Activated T-helper 2 cell treated with anti-CD3 and anti-CD28 coated beads, Interferon-gamma antibody, Interleukin-2, Interleukin-4, amounts not matched to agents 10 μg/mL and 5 μg/mL and 100 μg/mL, durations not matched to agents 14 hours and 24 hours and 36 hours (primary cell): ENCODE measurements around the gene HNRNPH2. TPM values are rescaled to one million over a fixed set of nuclear protein-coding genes. Genes with fewer than 3 reads are reported as not detected.

Experiments
- DNase-seq: peaks from one replicate; pipeline ENCODE4 v3.0.0; 2021; ENCODE audit warnings: low spot score
- H3K27ac Mint-ChIP-seq: one replicate; pipeline ENCODE4 v1.8.0; 2021; ENCODE audit warnings: mixed read lengths
- H3K27me3 Mint-ChIP-seq: one replicate; pipeline ENCODE4 v1.8.0; 2021; ENCODE audit warnings: low read depth, mixed read lengths
- H3K36me3 Mint-ChIP-seq: one replicate; pipeline ENCODE4 v1.8.0; 2021; ENCODE audit warnings: low read depth, mixed read lengths
- H3K4me1 Mint-ChIP-seq: one replicate; pipeline ENCODE4 v1.8.0; 2021; ENCODE audit warnings: low read depth, mixed read lengths
- H3K4me3 Mint-ChIP-seq: one replicate; pipeline ENCODE4 v1.8.0; 2021; ENCODE audit warnings: low read depth, mild to moderate bottlenecking, moderate library complexity, mixed read lengths
- H3K9me3 Mint-ChIP-seq: one replicate; pipeline ENCODE4 v1.8.0; 2021; ENCODE audit warnings: mixed read lengths
- intact Hi-C: fragments of 100-400 bp; cut with micrococcal nuclease; formaldehyde crosslinking; loops from one replicate; pipeline ENCODE4 v1.15.1; 2023
- total RNA-seq: library from RNA; stranded (reverse); gene quantifications from 2 replicates; pipeline ENCODE4 v1.2.3, GENCODE V29; 2022

HNRNPH2 gene
- total RNA-seq, 1 donor from 2014 or later, result 17.5 TPM

- H3K4me3 Mint-ChIP-seq, result no peak overlapping the region
- DNase-seq, result no peak
- H3K27me3 Mint-ChIP-seq, result no peaks in the 10 kb centered on the region
- H3K4me1 Mint-ChIP-seq, result peaks cover 2% of the 10 kb centered on the region
- H3K27ac Mint-ChIP-seq, result no peak overlapping the region
- H3K9me3 Mint-ChIP-seq, result no peaks in the 10 kb centered on the region
- intact Hi-C loops, result no loop called here
- peaks cover 13% of the 10 kb centered on the region for H3K36me3 Mint-ChIP-seq
Observed at GRCh38 chrX:101442085-101442484, 34.1 kb downstream of the HNRNPH2 start.

- no peak overlapping the region for H3K4me3 Mint-ChIP-seq
- no peak for DNase-seq
- peaks cover 10% of the 10 kb centered on the region for H3K4me1 Mint-ChIP-seq
- intact Hi-C loops, result no loop called here
- H3K27ac Mint-ChIP-seq, result no peak overlapping the region
- H3K9me3 Mint-ChIP-seq, result peaks cover 6% of the 10 kb centered on the region
- peaks cover 9% of the 10 kb centered on the region for H3K36me3 Mint-ChIP-seq
- H3K27me3 Mint-ChIP-seq, result no peaks in the 10 kb centered on the region
Observed at GRCh38 chrX:101449279-101449678, 41.3 kb downstream of the HNRNPH2 start.

DNA sequence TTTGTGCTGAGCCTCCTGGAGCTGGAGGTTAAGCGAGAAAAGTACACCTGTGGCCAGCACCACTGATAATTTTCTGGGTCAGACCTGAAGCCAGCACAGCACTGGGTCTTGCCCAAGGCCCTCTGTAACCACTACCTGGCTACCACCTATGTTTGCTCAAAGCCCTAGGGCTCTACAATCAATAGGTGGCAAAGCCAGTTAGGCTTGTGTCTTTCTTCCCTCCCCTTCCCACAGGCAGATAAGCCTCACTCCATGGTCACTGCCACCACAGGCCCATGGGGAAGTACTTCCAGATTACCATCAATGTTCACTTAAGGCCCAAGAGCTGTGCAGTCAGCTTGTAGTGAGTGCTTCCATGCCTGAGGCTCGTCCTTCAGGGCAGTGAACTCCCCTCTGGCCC, 42.1 kb downstream of the HNRNPH2 start:
- peaks cover 6% of the 10 kb centered on the region for H3K9me3 Mint-ChIP-seq
- H3K4me3 Mint-ChIP-seq, result no peak overlapping the region
- H3K27me3 Mint-ChIP-seq, result no peaks in the 10 kb centered on the region
- DNase-seq, result no peak
- H3K4me1 Mint-ChIP-seq, result peaks cover 10% of the 10 kb centered on the region
- H3K36me3 Mint-ChIP-seq, result peaks cover 9% of the 10 kb centered on the region
- H3K27ac Mint-ChIP-seq, result no peak overlapping the region
- intact Hi-C loops, result no loop called here

DNA sequence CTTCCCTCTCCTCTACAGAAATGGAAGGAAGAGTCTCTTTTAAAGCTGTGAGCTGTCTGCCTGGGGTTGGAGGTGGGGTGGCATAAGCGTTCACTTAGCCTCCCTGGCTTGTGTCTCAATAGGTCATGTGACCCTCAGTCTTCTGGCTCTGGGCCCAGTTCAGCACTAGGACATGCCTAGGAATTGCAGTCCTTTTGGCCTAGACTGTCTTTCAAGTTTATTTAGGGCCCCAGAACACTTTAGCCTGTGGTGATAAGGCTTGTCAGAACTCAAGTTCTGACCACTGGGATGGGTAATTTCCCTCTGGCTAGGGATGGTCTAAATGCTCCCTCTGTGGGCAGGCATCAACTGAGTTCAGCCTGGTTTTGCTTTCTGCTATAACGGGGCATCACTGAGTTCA, 42.9 kb downstream of the HNRNPH2 start:
- Mint-ChIP-seq H3K27me3 (no peaks in the 10 kb centered on the region), H3K9me3 (peaks cover 6% of the 10 kb centered on the region), H3K36me3 (peaks cover 9% of the 10 kb centered on the region), H3K4me1 (peaks cover 10% of the 10 kb centered on the region), H3K4me3 (no peak overlapping the region), H3K27ac (no peak overlapping the region)
- intact Hi-C loops, result no loop called here
- DNase-seq, result no peak

DNA sequence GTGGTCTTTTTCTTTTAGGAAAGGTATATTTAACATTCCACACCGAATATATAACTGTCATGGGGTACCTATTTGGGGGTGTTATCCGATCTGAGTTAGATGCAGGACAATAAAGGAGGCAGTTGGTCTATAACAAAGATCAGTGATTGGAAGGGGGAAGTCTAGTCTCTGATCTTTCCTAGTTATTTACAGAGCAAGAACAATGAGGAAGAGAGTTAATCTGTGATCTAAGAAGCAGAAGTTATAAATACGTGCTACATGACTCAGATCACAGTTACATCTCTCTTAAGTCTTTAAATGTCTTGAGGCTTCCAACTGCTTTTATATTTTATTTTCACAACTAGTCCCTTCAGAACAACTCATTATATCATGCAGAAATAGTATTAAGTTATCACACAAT, 44.0 kb downstream of the HNRNPH2 start:
- DNase-seq, result no peak
- H3K4me1 Mint-ChIP-seq, result peaks cover 8% of the 10 kb centered on the region
- H3K27ac Mint-ChIP-seq, result no peak overlapping the region
- intact Hi-C loops, result no loop called here
- H3K36me3 Mint-ChIP-seq, result peaks cover 7% of the 10 kb centered on the region
- H3K9me3 Mint-ChIP-seq, result peaks cover 6% of the 10 kb centered on the region
- H3K4me3 Mint-ChIP-seq, result no peak overlapping the region
- no peaks in the 10 kb centered on the region for H3K27me3 Mint-ChIP-seq

DNA sequence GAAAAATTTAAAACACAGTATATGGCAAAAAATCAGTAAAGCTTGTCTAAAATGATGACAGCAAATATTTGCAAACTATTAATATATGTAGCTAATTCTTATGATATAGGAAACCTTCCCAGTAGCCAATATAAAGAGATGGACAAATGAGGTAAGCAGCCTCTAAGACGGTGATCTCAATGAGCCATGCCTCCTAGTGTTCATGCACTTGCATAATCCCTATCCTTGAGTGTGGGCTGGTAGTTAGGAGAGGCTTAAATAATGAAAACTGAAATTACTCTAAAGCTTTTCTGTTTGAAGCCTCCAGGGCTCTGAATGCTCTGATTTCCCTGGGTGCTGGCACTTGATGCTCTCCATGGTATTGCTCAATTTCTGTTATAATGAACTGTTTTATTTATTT, 52.6 kb downstream of the HNRNPH2 start:
- no peak overlapping the region for H3K27ac Mint-ChIP-seq
- H3K9me3 Mint-ChIP-seq, result no peaks in the 10 kb centered on the region
- no peak overlapping the region for H3K4me3 Mint-ChIP-seq
- intact Hi-C loops, result no loop called here
- H3K27me3 Mint-ChIP-seq, result no peaks in the 10 kb centered on the region
- no peaks in the 10 kb centered on the region for H3K4me1 Mint-ChIP-seq
- H3K36me3 Mint-ChIP-seq, result no peaks in the 10 kb centered on the region
- DNase-seq, result no peak

GRCh38 chrX:101462892-101463291, 54.9 kb downstream of the HNRNPH2 start:
- no peaks in the 10 kb centered on the region for H3K9me3 Mint-ChIP-seq
- no peak overlapping the region for H3K4me3 Mint-ChIP-seq
- no peaks in the 10 kb centered on the region for H3K4me1 Mint-ChIP-seq
- H3K36me3 Mint-ChIP-seq, result no peaks in the 10 kb centered on the region
- intact Hi-C loops, result no loop called here
- H3K27me3 Mint-ChIP-seq, result no peaks in the 10 kb centered on the region
- no peak overlapping the region for H3K27ac Mint-ChIP-seq
- DNase-seq, result no peak

Other genes with a start within 250 kb of the HNRNPH2 start
- 0.44 and 0.46 TPM in 2 replicates for gene DRP2, start 188.4 kb upstream of the HNRNPH2 start, total RNA-seq
- gene TAF7L, start 116.9 kb upstream of the HNRNPH2 start, total RNA-seq, result 0.11 TPM in 2 replicates
- 25.5 and 27.9 TPM in 2 replicates for gene TIMM8A, start 59.5 kb upstream of the HNRNPH2 start, total RNA-seq
- gene BTK, start 22.0 kb upstream of the HNRNPH2 start, total RNA-seq, result 0.11 and 0.25 TPM in 2 replicates
- gene RPL36A, start 17.2 kb upstream of the HNRNPH2 start, total RNA-seq, result 290 and 376 TPM in 2 replicates
- 82.9 and 89.1 TPM in 2 replicates for gene GLA, start 297 bp upstream of the HNRNPH2 start, total RNA-seq
- 4.7 and 6.3 TPM in 2 replicates for gene ARMCX4, start 77.2 kb downstream of the HNRNPH2 start, total RNA-seq
- 0.82 and 1.1 TPM in 2 replicates for gene ARMCX1, start 142.3 kb downstream of the HNRNPH2 start, total RNA-seq
- gene ARMCX6, start 209.8 kb downstream of the HNRNPH2 start, total RNA-seq, result 92.1 and 94.5 TPM in 2 replicates
- 71.5 and 79.4 TPM in 2 replicates for gene ARMCX3, start 214.9 kb downstream of the HNRNPH2 start, total RNA-seq